Stimulated activated CD4-positive, alpha-beta T cell treated with anti-CD3 and anti-CD28 coated beads, Interleukin-12 subunit alpha, Interleukin-12 subunit beta, amount 100 ng/mL, for 4 hours (primary cell): ENCODE measurements around the gene AASS.
"Not testable (repeated sequence)": the region's sequence is repeated elsewhere in the genome, so short reads cannot be mapped to it uniquely, and the experiment has no call there.

ENCODE experiments used
- DNase-seq: peaks from one replicate; pipeline ENCODE4 v3.0.0-alpha.2; 2020

AASS gene

GRCh38 chr7:122143751-122144711, at the start of gene AASS:
AASS (minus strand) TSS chr7:122144249; CDS start chr7:122133726, 10,523 bp downstream.
- DNase-seq, result peak; percentile 74

- no peak for DNase-seq
These were observed 44.7 kb upstream of the AASS start for GRCh38 chr7:122188785-122189184.

GRCh38 chr7:122183106-122183505, 39.1 kb upstream of the AASS start:
- no peak for DNase-seq

- DNase-seq, result no peak
These were observed 38.0 kb upstream of the AASS start for GRCh38 chr7:122182081-122182480.

- DNase-seq, result not testable (repeated sequence)
These were observed 28.1 kb upstream of the AASS start for GRCh38 chr7:122172144-122172543.

GRCh38 chr7:122166740-122167139, 22.7 kb upstream of the AASS start:
- DNase-seq, result no peak

GRCh38 chr7:122166275-122166674, 22.2 kb upstream of the AASS start:
- DNase-seq, result no peak

- DNase-seq, result no peak
These were observed 17.6 kb upstream of the AASS start for GRCh38 chr7:122161628-122162027.

GRCh38 chr7:122155566-122155965, 11.5 kb upstream of the AASS start:
- no peak for DNase-seq

GRCh38 chr7:122148878-122149277, 4.8 kb upstream of the AASS start:
- no peak for DNase-seq

- no peak for DNase-seq
These were observed 4.0 kb upstream of the AASS start for GRCh38 chr7:122148081-122148480.

- DNase-seq, result no peak
These were observed 2.0 kb upstream of the AASS start for GRCh38 chr7:122145937-122146645.

GRCh38 chr7:122143376-122143750, 686 bp downstream of the AASS start:
- DNase-seq, result no peak

GRCh38 chr7:122140918-122141317, 3.1 kb downstream of the AASS start:
- no peak for DNase-seq

- no peak for DNase-seq
These were observed 6.6 kb downstream of the AASS start for GRCh38 chr7:122137251-122138077.

- no peak for DNase-seq
These were observed 7.3 kb downstream of the AASS start for GRCh38 chr7:122136639-122137245.

GRCh38 chr7:122136078-122136477, 8.0 kb downstream of the AASS start:
- no peak for DNase-seq

GRCh38 chr7:122135275-122135674, 8.8 kb downstream of the AASS start:
- DNase-seq, result no peak

- DNase-seq, result not testable (repeated sequence)
These were observed 9.3 kb downstream of the AASS start for GRCh38 chr7:122134793-122135192.

GRCh38 chr7:122133477-122133876, 10.6 kb downstream of the AASS start:
- DNase-seq, result no peak

- no peak for DNase-seq
These were observed 11.7 kb downstream of the AASS start for GRCh38 chr7:122132341-122132740.

- DNase-seq, result no peak
These were observed 20.3 kb downstream of the AASS start for GRCh38 chr7:122123746-122124145.

- DNase-seq, result no peak
These were observed 25.3 kb downstream of the AASS start for GRCh38 chr7:122118757-122119156.
